ENCODE measurements around the gene EFNA2. TPM values are rescaled to one million over a fixed set of nuclear protein-coding genes. Genes with fewer than 3 reads are reported as not detected.
A peak's percentile ranks its signal among the peaks of the same experiment; 100 is the strongest.

Gene EFNA2
- total RNA-seq, 1 donor from 2014 or later, result not detected

- H3K4me1 ChIP-seq, result peaks cover 33% of the 10 kb centered on the region
- DNase-seq, result no peak
- H3K36me3 ChIP-seq, result peaks cover 33% of the 10 kb centered on the region
- no peak for TF ChIP-seq CTCF (IDR thresholded peaks at IDR 0.05)
- peaks cover 14% of the 10 kb centered on the region for H3K27me3 ChIP-seq (ENCODE audit: low read depth)
- intact Hi-C loops (cut with DNase I), result no loop called here
- H3K27ac ChIP-seq, result no peak overlapping the region
- no peaks in the 10 kb centered on the region for H3K9me3 ChIP-seq
- H3K4me3 ChIP-seq, result no peak overlapping the region
- ATAC-seq, result no peak
Measured at GRCh38 chr19:1278713-1279660, 6.7 kb upstream of the EFNA2 start.

- TF ChIP-seq CTCF (IDR thresholded peaks at IDR 0.05), result peak; percentile 96
- Histone ChIP-seq H3K4me3 (no peak overlapping the region), H3K27me3 (ENCODE audit: low read depth) (peaks cover 23% of the 10 kb centered on the region), H3K4me1 (peaks cover 25% of the 10 kb centered on the region), H3K27ac (no peak overlapping the region), H3K9me3 (no peaks in the 10 kb centered on the region), H3K36me3 (peaks cover 24% of the 10 kb centered on the region)
- DNase-seq (peak; percentile 85), ATAC-seq (peak; percentile 42 to 43)
- intact Hi-C loops (cut with DNase I), result no loop called here
Measured at GRCh38 chr19:1279782-1280341, 5.8 kb upstream of the EFNA2 start.

- DNase-seq, result no peak
- no peak for TF ChIP-seq CTCF (IDR thresholded peaks at IDR 0.05)
- H3K36me3 ChIP-seq, result peaks cover 20% of the 10 kb centered on the region
- peaks cover 20% of the 10 kb centered on the region for H3K4me1 ChIP-seq
- intact Hi-C loops (cut with DNase I), result no loop called here
- no peak overlapping the region for H3K27ac ChIP-seq
- H3K4me3 ChIP-seq, result no peak overlapping the region
- ATAC-seq, result no peak
- no peaks in the 10 kb centered on the region for H3K9me3 ChIP-seq
- H3K27me3 ChIP-seq (ENCODE audit: low read depth), result peaks cover 29% of the 10 kb centered on the region
Measured at GRCh38 chr19:1280636-1281568, 4.8 kb upstream of the EFNA2 start.

GRCh38 chr19:1281569-1282287 is 3.9 kb upstream of the EFNA2 start:
- Histone ChIP-seq H3K4me1 (peaks cover 12% of the 10 kb centered on the region), H3K27ac (no peak overlapping the region), H3K27me3 (ENCODE audit: low read depth) (peaks cover 34% of the 10 kb centered on the region), H3K36me3 (peaks cover 20% of the 10 kb centered on the region), H3K4me3 (no peak overlapping the region), H3K9me3 (no peaks in the 10 kb centered on the region)
- intact Hi-C loops (cut with DNase I), result no loop called here
- ATAC-seq, result no peak
- no peak for DNase-seq
- no peak for TF ChIP-seq CTCF (IDR thresholded peaks at IDR 0.05)
